K562 (cell line): ENCODE data around the gene CDHR2. TPM values are rescaled to one million over a fixed set of nuclear protein-coding genes. Genes with fewer than 3 reads are reported as not detected.
A peak's percentile ranks its signal among the peaks of the same experiment; 100 is the strongest.

Source experiments
- ATF1 ChIP-seq, 2 experiments: fragments of 450-650 bp in 1 of 2; IDR thresholded peaks; 2 replicates each; pipeline ENCODE4 v1.6.1; 2016; ENCODE audit warnings: missing compliant biosample characterization in 1 of 2, missing genetic modification characterization in 1 of 2
- CREM ChIP-seq: IDR thresholded peaks from 2 replicates; pipeline ENCODE4 v1.6.1; 2014; ENCODE audit warnings: antibody characterized with exemption, low read depth
- E2F3 ChIP-seq: fragments of 250-450 bp; sonication (Bioruptor Pico); IDR thresholded peaks from 2 replicates; pipeline ENCODE4 v1.4.0; 2020; ENCODE audit warnings: mild to moderate bottlenecking
- HNRNPLL ChIP-seq: fragments of 200-400 bp; formaldehyde crosslinking; IDR thresholded peaks from 2 replicates; pipeline ENCODE4 v1.6.1; 2017; ENCODE audit warnings: low read length, low read depth, mild to moderate bottlenecking; ENCODE audit not compliant: poor library complexity, severe bottlenecking
- SMAD1 ChIP-seq: fragments of 150-350 bp; IDR thresholded peaks from 2 replicates; pipeline ENCODE4 v1.6.1; 2014; ENCODE audit warnings: low read length, low read depth; ENCODE audit not compliant: partially characterized antibody
- SRSF1 ChIP-seq: fragments of 200-400 bp; formaldehyde crosslinking; IDR thresholded peaks from 2 replicates; pipeline ENCODE4 v1.6.1; 2017; ENCODE audit warnings: mild to moderate bottlenecking, low read depth, low read length, moderate library complexity
- ZEB2 ChIP-seq: fragments of 450-650 bp; IDR thresholded peaks from 2 replicates; pipeline ENCODE4 v1.6.1; 2016
- ZFP36 ChIP-seq: fragments of 150-350 bp; IDR thresholded peaks from 2 replicates; pipeline ENCODE4 v1.6.1; 2018; ENCODE audit warnings: low read length, low read depth; ENCODE audit not compliant: partially characterized antibody
- ZNF436 ChIP-seq: fragments of 250-450, 450-650 bp; sonication (Bioruptor Pico); formaldehyde crosslinking; IDR thresholded peaks from 2 replicates; pipeline ENCODE4 v1.7.0; 2020; ENCODE audit warnings: mild to moderate bottlenecking
- ZNF644 ChIP-seq: fragments of 200-800 bp; sonication (Bioruptor generic); IDR thresholded peaks from 2 replicates; pipeline ENCODE4 v1.6.1; 2016; ENCODE audit warnings: low read depth, missing genetic modification characterization, missing compliant biosample characterization
- polyA plus RNA-seq, 8 experiments: library from polyadenylated mRNA; depleted of rRNA in 4 of 8; stranded (reverse) in 5 of 8; unstranded in 3 of 8; fragments of >200 nt; fragmentation: Nextera tagmentation in 2 of 8; fragmentation: Illumina TruSeq in 1 of 8; extraction: Ambion mirVana in 2 of 8; extraction: Trizol in 1 of 8; gene quantifications; 2 replicates each; pipeline versions ENCODE4 v1.2.1 to v1.2.3, GENCODE V29; 2011 to 2014; ENCODE audit warnings: inconsistent platforms in 1 of 8, missing spikeins in 1 of 8
- total RNA-seq, 7 experiments: library from RNA; depleted of rRNA in 6 of 7; stranded (reverse); fragments of >200 nt in 6 of 7; fragmentation: Illumina TruSeq in 2 of 7; extraction: Trizol in 2 of 7; gene quantifications; 2 replicates each; pipeline versions ENCODE4 v1.2.1 to v1.2.3, GENCODE V29; 2011 to 2021; ENCODE audit warnings: low replicate concordance in 1 of 7
- TF ChIP-seq, protein P1 (sequence below): fragments of 250-450 bp; sonication (Bioruptor Pico); IDR thresholded peaks from 2 replicates; pipeline ENCODE4 v1.4.0; 2020; ENCODE audit warnings: mild to moderate bottlenecking, moderate library complexity, borderline replicate concordance
- TF ChIP-seq, protein P2 (sequence below): conservative IDR thresholded peaks from 2 replicates; pipeline ENCODE4 v1.6.1; 2011; ENCODE audit warnings: low read depth, mild to moderate bottlenecking, low read length; ENCODE audit not compliant: control insufficient read depth
- TF ChIP-seq, protein P3 (sequence below): IDR thresholded peaks from 2 replicates; pipeline ENCODE4 v1.6.1; 2011; ENCODE audit not compliant: insufficient read length; ENCODE audit errors: extremely low read depth
- TF ChIP-seq, protein P4 (sequence below), 3 experiments: IDR thresholded peaks in 2 of 3; conservative IDR thresholded peaks in 1 of 3; 2 replicates each; pipeline ENCODE4 v1.5.1; 2011 to 2012; ENCODE audit warnings: low read length in 3 of 3, mild to moderate bottlenecking in 3 of 3, control low read depth in 2 of 3, improper control_type of control experiment in 1 of 3, inconsistent platforms in 1 of 3, low read depth in 1 of 3, mixed read lengths in 1 of 3, moderate library complexity in 1 of 3; ENCODE audit not compliant: insufficient read depth in 2 of 3
- TF ChIP-seq, protein P5 (sequence below), 2 experiments: IDR thresholded peaks; 2 replicates each; pipeline ENCODE4 v1.6.1; 2012; ENCODE audit warnings: improper control_type of control experiment in 2 of 2, low read depth in 2 of 2, low read length in 2 of 2, borderline replicate concordance in 1 of 2
- TF ChIP-seq, protein P6 (sequence below): fragments of 450-650 bp; conservative IDR thresholded peaks from 2 replicates; pipeline ENCODE4 v1.6.1; 2016; ENCODE audit warnings: missing genetic modification characterization, low read depth, mild to moderate bottlenecking, control low read depth, missing compliant biosample characterization

Gene CDHR2
- total and polyA plus RNA-seq, 9 of the 15 experiments (the other 6 are each of a cell fraction or from before 2014, with no cell fraction given) = 0.01 to 0.62 (median 0.09) TPM; not detected in 2

DNA sequence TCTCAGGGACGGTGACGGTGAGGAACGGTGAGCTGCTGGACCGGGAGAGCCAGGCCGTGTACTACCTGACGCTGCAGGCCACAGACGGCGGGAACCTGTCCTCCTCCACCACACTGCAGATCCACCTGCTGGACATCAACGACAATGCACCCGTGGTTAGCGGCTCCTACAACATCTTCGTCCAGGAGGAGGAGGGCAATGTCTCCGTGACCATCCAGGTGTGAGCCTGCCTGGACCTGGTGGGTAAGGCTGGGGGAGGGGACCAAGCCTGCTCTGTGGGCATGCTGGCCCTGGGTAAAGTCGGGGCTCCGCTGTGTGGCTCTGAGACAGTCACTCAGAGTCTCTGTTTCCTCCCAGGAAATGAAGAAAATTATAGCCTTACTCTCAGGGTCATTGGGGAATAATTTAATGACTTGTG is 29.3 kb downstream of the CDHR2 start (continued):
- TF ChIP-seq, protein P1, sequence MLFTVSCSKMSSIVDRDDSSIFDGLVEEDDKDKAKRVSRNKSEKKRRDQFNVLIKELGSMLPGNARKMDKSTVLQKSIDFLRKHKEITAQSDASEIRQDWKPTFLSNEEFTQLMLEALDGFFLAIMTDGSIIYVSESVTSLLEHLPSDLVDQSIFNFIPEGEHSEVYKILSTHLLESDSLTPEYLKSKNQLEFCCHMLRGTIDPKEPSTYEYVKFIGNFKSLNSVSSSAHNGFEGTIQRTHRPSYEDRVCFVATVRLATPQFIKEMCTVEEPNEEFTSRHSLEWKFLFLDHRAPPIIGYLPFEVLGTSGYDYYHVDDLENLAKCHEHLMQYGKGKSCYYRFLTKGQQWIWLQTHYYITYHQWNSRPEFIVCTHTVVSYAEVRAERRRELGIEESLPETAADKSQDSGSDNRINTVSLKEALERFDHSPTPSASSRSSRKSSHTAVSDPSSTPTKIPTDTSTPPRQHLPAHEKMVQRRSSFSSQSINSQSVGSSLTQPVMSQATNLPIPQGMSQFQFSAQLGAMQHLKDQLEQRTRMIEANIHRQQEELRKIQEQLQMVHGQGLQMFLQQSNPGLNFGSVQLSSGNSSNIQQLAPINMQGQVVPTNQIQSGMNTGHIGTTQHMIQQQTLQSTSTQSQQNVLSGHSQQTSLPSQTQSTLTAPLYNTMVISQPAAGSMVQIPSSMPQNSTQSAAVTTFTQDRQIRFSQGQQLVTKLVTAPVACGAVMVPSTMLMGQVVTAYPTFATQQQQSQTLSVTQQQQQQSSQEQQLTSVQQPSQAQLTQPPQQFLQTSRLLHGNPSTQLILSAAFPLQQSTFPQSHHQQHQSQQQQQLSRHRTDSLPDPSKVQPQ (CRISPR knock-in tag) = no peak
- TF ChIP-seq HNRNPLL (no peak), ZEB2 (0 out of 2 replicates have a peak, but pooled peaks have one; percentile 34), ATF1 (CRISPR knock-in tag; IDR thresholded peaks at IDR 0.05) (no peak), ATF1 (tag; IDR thresholded peaks at IDR 0.05) (0 out of 2 replicates have a peak, but pooled peaks have one; percentile 19), CREM (peak; percentile 66), ZNF644 (tag) (no peak), SRSF1 (no peak), ZNF436 (CRISPR knock-in tag) (no peak), SMAD1 (no peak), ZFP36 (peak; percentile 26), E2F3 (CRISPR knock-in tag) (0 out of 2 replicates have a peak, but pooled peaks have one; percentile 49)
- TF ChIP-seq, protein P2, sequence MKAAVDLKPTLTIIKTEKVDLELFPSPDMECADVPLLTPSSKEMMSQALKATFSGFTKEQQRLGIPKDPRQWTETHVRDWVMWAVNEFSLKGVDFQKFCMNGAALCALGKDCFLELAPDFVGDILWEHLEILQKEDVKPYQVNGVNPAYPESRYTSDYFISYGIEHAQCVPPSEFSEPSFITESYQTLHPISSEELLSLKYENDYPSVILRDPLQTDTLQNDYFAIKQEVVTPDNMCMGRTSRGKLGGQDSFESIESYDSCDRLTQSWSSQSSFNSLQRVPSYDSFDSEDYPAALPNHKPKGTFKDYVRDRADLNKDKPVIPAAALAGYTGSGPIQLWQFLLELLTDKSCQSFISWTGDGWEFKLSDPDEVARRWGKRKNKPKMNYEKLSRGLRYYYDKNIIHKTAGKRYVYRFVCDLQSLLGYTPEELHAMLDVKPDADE = no peak
- TF ChIP-seq, protein P3, sequence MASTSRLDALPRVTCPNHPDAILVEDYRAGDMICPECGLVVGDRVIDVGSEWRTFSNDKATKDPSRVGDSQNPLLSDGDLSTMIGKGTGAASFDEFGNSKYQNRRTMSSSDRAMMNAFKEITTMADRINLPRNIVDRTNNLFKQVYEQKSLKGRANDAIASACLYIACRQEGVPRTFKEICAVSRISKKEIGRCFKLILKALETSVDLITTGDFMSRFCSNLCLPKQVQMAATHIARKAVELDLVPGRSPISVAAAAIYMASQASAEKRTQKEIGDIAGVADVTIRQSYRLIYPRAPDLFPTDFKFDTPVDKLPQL = no peak
- TF ChIP-seq, protein P4, sequence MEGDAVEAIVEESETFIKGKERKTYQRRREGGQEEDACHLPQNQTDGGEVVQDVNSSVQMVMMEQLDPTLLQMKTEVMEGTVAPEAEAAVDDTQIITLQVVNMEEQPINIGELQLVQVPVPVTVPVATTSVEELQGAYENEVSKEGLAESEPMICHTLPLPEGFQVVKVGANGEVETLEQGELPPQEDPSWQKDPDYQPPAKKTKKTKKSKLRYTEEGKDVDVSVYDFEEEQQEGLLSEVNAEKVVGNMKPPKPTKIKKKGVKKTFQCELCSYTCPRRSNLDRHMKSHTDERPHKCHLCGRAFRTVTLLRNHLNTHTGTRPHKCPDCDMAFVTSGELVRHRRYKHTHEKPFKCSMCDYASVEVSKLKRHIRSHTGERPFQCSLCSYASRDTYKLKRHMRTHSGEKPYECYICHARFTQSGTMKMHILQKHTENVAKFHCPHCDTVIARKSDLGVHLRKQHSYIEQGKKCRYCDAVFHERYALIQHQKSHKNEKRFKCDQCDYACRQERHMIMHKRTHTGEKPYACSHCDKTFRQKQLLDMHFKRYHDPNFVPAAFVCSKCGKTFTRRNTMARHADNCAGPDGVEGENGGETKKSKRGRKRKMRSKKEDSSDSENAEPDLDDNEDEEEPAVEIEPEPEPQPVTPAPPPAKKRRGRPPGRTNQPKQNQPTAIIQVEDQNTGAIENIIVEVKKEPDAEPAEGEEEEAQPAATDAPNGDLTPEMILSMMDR (IDR thresholded peaks at IDR 0.05 in 2 of 3, conservative IDR thresholded peaks at IDR 0.05 in 1 of 3; ENCODE audit: insufficient read depth in 2 of 3, low read depth in 1 of 3, low read length in 3 of 3) = peak; percentile 70 to 88 (median 82)
- TF ChIP-seq, protein P5, sequence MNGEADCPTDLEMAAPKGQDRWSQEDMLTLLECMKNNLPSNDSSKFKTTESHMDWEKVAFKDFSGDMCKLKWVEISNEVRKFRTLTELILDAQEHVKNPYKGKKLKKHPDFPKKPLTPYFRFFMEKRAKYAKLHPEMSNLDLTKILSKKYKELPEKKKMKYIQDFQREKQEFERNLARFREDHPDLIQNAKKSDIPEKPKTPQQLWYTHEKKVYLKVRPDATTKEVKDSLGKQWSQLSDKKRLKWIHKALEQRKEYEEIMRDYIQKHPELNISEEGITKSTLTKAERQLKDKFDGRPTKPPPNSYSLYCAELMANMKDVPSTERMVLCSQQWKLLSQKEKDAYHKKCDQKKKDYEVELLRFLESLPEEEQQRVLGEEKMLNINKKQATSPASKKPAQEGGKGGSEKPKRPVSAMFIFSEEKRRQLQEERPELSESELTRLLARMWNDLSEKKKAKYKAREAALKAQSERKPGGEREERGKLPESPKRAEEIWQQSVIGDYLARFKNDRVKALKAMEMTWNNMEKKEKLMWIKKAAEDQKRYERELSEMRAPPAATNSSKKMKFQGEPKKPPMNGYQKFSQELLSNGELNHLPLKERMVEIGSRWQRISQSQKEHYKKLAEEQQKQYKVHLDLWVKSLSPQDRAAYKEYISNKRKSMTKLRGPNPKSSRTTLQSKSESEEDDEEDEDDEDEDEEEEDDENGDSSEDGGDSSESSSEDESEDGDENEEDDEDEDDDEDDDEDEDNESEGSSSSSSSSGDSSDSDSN (IDR thresholded peaks at IDR 0.05; ENCODE audit: borderline replicate concordance in 1 of 2, low read depth in 2 of 2, low read length in 2 of 2) = 0 out of 4 replicates have a peak, but pooled peaks of 1 of the 2 experiments have one; percentile 34
- TF ChIP-seq, protein P6, sequence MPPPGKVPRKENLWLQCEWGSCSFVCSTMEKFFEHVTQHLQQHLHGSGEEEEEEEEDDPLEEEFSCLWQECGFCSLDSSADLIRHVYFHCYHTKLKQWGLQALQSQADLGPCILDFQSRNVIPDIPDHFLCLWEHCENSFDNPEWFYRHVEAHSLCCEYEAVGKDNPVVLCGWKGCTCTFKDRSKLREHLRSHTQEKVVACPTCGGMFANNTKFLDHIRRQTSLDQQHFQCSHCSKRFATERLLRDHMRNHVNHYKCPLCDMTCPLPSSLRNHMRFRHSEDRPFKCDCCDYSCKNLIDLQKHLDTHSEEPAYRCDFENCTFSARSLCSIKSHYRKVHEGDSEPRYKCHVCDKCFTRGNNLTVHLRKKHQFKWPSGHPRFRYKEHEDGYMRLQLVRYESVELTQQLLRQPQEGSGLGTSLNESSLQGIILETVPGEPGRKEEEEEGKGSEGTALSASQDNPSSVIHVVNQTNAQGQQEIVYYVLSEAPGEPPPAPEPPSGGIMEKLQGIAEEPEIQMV (tag) = no peak
